PFSK-1 (cell line): ENCODE measurements around the gene C5orf58.

Experiments
- FOXP2 ChIP-seq: optimal IDR thresholded peaks from 2 replicates; pipeline ENCODE3; 2011; ENCODE audit warnings: borderline replicate concordance, control low read depth, inconsistent platforms; ENCODE audit not compliant: insufficient read depth; ENCODE audit errors: extremely low read length, extremely low read depth
- POLR2AphosphoS5 ChIP-seq: IDR thresholded peaks from 2 replicates; pipeline ENCODE4 v1.6.1; 2012; ENCODE audit warnings: low read depth, mild to moderate bottlenecking, control low read depth, low read length, moderate library complexity
- REST ChIP-seq, 2 experiments: IDR thresholded peaks; 2 replicates each; pipeline versions ENCODE4 v1.6.1 to v1.8.0; 2011 to 2012; ENCODE audit warnings: low read depth in 2 of 2, low read length in 2 of 2, control low read depth in 1 of 2, inconsistent platforms in 1 of 2, mild to moderate bottlenecking in 1 of 2, moderate library complexity in 1 of 2; ENCODE audit not compliant: insufficient read depth in 1 of 2
- SIN3A ChIP-seq: IDR thresholded peaks from 2 replicates; pipeline ENCODE4 v1.6.1; 2012; ENCODE audit warnings: mild to moderate bottlenecking, low read length, moderate library complexity, borderline replicate concordance; ENCODE audit not compliant: insufficient read depth
- TAF1 ChIP-seq: IDR thresholded peaks from 2 replicates; pipeline ENCODE4 v1.6.1; 2012; ENCODE audit warnings: low read length, control low read depth, borderline replicate concordance; ENCODE audit not compliant: insufficient read depth

Gene C5orf58

GRCh38 chr5:170220191-170220590 lies 12.6 kb upstream of the C5orf58 start:
- no peak for TF ChIP-seq POLR2AphosphoS5
- no peak for TF ChIP-seq FOXP2
- TF ChIP-seq TAF1: no peak
- TF ChIP-seq REST (IDR thresholded peaks at IDR 0.05; ENCODE audit: insufficient read depth in 1 of 2, low read depth in 2 of 2, low read length in 2 of 2): no peak
- TF ChIP-seq SIN3A: no peak

- TF ChIP-seq REST (IDR thresholded peaks at IDR 0.05; ENCODE audit: insufficient read depth in 1 of 2, low read depth in 2 of 2, low read length in 2 of 2): no peak
- TF ChIP-seq FOXP2: no peak
- no peak for TF ChIP-seq POLR2AphosphoS5
- TF ChIP-seq SIN3A: no peak
- no peak for TF ChIP-seq TAF1
Measured at GRCh38 chr5:170221327-170221741, 11.5 kb upstream of the C5orf58 start.

- TF ChIP-seq POLR2AphosphoS5 (no peak), TAF1 (no peak), SIN3A (no peak), REST (IDR thresholded peaks at IDR 0.05; ENCODE audit: insufficient read depth in 1 of 2, low read depth in 2 of 2, low read length in 2 of 2) (no peak), FOXP2 (no peak)
Measured at GRCh38 chr5:170223360-170223759, 9.4 kb upstream of the C5orf58 start.

GRCh38 chr5:170223906-170224305 lies 8.9 kb upstream of the C5orf58 start:
- no peak for TF ChIP-seq POLR2AphosphoS5
- TF ChIP-seq FOXP2: no peak
- no peak for TF ChIP-seq REST (IDR thresholded peaks at IDR 0.05; ENCODE audit: insufficient read depth in 1 of 2, low read depth in 2 of 2, low read length in 2 of 2)
- no peak for TF ChIP-seq SIN3A
- TF ChIP-seq TAF1: no peak

- TF ChIP-seq POLR2AphosphoS5 (no peak), FOXP2 (no peak), TAF1 (no peak), REST (IDR thresholded peaks at IDR 0.05; ENCODE audit: insufficient read depth in 1 of 2, low read depth in 2 of 2, low read length in 2 of 2) (no peak), SIN3A (no peak)
Measured at GRCh38 chr5:170225326-170226128, 7.3 kb upstream of the C5orf58 start.
